Measurements from ENCODE around the gene TYRP1. TPM values are rescaled to one million over a fixed set of nuclear protein-coding genes. Genes with fewer than 3 reads are reported as not detected.
"Not testable (repeated sequence)": the region's sequence is repeated elsewhere in the genome, so short reads cannot be mapped to it uniquely, and the experiment has no call there.

TYRP1 gene
- total RNA-seq, 1 donor = 0.09 TPM

- no peak for TF ChIP-seq CTCF (IDR thresholded peaks at IDR 0.05; ENCODE audit: insufficient read depth, low read length)
- no peak overlapping the region for H3K4me3 ChIP-seq (ENCODE audit: low read depth, low read length)
- no peak for DNase-seq (ENCODE audit: low read depth)
Observed at GRCh38 chr9:12657998-12658397, 35.2 kb upstream of the TYRP1 start.

- TF ChIP-seq CTCF (IDR thresholded peaks at IDR 0.05; ENCODE audit: insufficient read depth, low read length) = no peak
- no peak for DNase-seq (ENCODE audit: low read depth)
Observed at GRCh38 chr9:12658531-12659209, 34.5 kb upstream of the TYRP1 start.

GRCh38 chr9:12659220-12659619 is 34.0 kb upstream of the TYRP1 start:
- no peak for TF ChIP-seq CTCF (IDR thresholded peaks at IDR 0.05; ENCODE audit: insufficient read depth, low read length)
- no peak for DNase-seq (ENCODE audit: low read depth)
- no peak overlapping the region for H3K4me3 ChIP-seq (ENCODE audit: low read depth, low read length)

More at GRCh38 chr9:12658531-12659209, 34.5 kb upstream of the TYRP1 start:
- no peak overlapping the region for H3K4me3 ChIP-seq (ENCODE audit: low read depth, low read length)

GRCh38 chr9:12666813-12667212 is 26.4 kb upstream of the TYRP1 start:
- TF ChIP-seq CTCF (IDR thresholded peaks at IDR 0.05; ENCODE audit: insufficient read depth, low read length) = no peak
- H3K4me3 ChIP-seq (ENCODE audit: low read depth, low read length) = no peak overlapping the region
- DNase-seq (ENCODE audit: low read depth) = no peak

GRCh38 chr9:12667892-12668291 is 25.3 kb upstream of the TYRP1 start:
- H3K4me3 ChIP-seq (ENCODE audit: low read depth, low read length) = no peak overlapping the region
- no peak for DNase-seq (ENCODE audit: low read depth)
- TF ChIP-seq CTCF (IDR thresholded peaks at IDR 0.05; ENCODE audit: insufficient read depth, low read length) = no peak

GRCh38 chr9:12670006-12670405 is 23.2 kb upstream of the TYRP1 start:
- H3K4me3 ChIP-seq (ENCODE audit: low read depth, low read length) = no peak overlapping the region
- no peak for DNase-seq (ENCODE audit: low read depth)
- TF ChIP-seq CTCF (IDR thresholded peaks at IDR 0.05; ENCODE audit: insufficient read depth, low read length) = no peak

- H3K4me3 ChIP-seq (ENCODE audit: low read depth, low read length) = no peak overlapping the region
- DNase-seq (ENCODE audit: low read depth) = no peak
- no peak for TF ChIP-seq CTCF (IDR thresholded peaks at IDR 0.05; ENCODE audit: insufficient read depth, low read length)
Observed at GRCh38 chr9:12674961-12675360, 18.2 kb upstream of the TYRP1 start.

- not testable (repeated sequence) for H3K4me3 ChIP-seq (ENCODE audit: low read depth, low read length); DNase-seq (ENCODE audit: low read depth)
Observed at GRCh38 chr9:12677462-12678126, 15.6 kb upstream of the TYRP1 start.

Data from fibroblast of the aortic adventitia (primary cell).